OCI-M2 (cell line): Measurements from ENCODE around the gene CBL.
A peak's percentile ranks its signal among the peaks of the same experiment; 100 is the strongest.
"Not testable (repeated sequence)": the region's sequence is repeated elsewhere in the genome, so short reads cannot be mapped to it uniquely, and the experiment has no call there.

Source experiments
- DNase-seq: peaks from one replicate; lab custom pipeline; 2025; ENCODE audit not compliant: unreplicated experiment; lab: John Stamatoyannopoulos, UW

Gene CBL

GRCh38 chr11:119184399-119184798 lies 21.7 kb upstream of the CBL start:
- not testable (repeated sequence) for DNase-seq

- no peak for DNase-seq
Measured at GRCh38 chr11:119185981-119186634, 20.0 kb upstream of the CBL start.

GRCh38 chr11:119187123-119187892 lies 18.8 kb upstream of the CBL start:
- DNase-seq, result no peak

- DNase-seq, result no peak
Measured at GRCh38 chr11:119188067-119188466, 18.1 kb upstream of the CBL start.

GRCh38 chr11:119188887-119189286 lies 17.3 kb upstream of the CBL start:
- DNase-seq, result no peak

- DNase-seq, result no peak
Measured at GRCh38 chr11:119189393-119189792, 16.7 kb upstream of the CBL start.

- DNase-seq, result no peak
Measured at GRCh38 chr11:119190531-119190930, 15.6 kb upstream of the CBL start.

GRCh38 chr11:119191265-119191664 lies 14.9 kb upstream of the CBL start:
- DNase-seq, result not testable (repeated sequence)

GRCh38 chr11:119192111-119192510 lies 14.0 kb upstream of the CBL start:
- no peak for DNase-seq

- no peak for DNase-seq
Measured at GRCh38 chr11:119193001-119193400, 13.1 kb upstream of the CBL start.

- DNase-seq, result no peak
Measured at GRCh38 chr11:119193626-119194025, 12.5 kb upstream of the CBL start.

- DNase-seq, result no peak
Measured at GRCh38 chr11:119194811-119195440, 11.2 kb upstream of the CBL start.

- no peak for DNase-seq
Measured at GRCh38 chr11:119195680-119196079, 10.5 kb upstream of the CBL start.

GRCh38 chr11:119196833-119197483 lies 9.2 kb upstream of the CBL start:
- DNase-seq, result peak; percentile 16

- DNase-seq, result no peak
Measured at GRCh38 chr11:119198925-119199324, 7.2 kb upstream of the CBL start.

- DNase-seq, result not testable (repeated sequence)
Measured at GRCh38 chr11:119201236-119201635, 4.9 kb upstream of the CBL start.

- no peak for DNase-seq
Measured at GRCh38 chr11:119202554-119202953, 3.6 kb upstream of the CBL start.

- DNase-seq, result no peak
Measured at GRCh38 chr11:119204066-119204465, 2.1 kb upstream of the CBL start.

- no peak for DNase-seq
Measured at GRCh38 chr11:119205080-119205479, 1.1 kb upstream of the CBL start.

GRCh38 chr11:119206511-119207414 lies 624 bp downstream of the CBL start:
- peak; percentile 28 for DNase-seq
